ENCODE measurements around the gene CCNA2.

DNA sequence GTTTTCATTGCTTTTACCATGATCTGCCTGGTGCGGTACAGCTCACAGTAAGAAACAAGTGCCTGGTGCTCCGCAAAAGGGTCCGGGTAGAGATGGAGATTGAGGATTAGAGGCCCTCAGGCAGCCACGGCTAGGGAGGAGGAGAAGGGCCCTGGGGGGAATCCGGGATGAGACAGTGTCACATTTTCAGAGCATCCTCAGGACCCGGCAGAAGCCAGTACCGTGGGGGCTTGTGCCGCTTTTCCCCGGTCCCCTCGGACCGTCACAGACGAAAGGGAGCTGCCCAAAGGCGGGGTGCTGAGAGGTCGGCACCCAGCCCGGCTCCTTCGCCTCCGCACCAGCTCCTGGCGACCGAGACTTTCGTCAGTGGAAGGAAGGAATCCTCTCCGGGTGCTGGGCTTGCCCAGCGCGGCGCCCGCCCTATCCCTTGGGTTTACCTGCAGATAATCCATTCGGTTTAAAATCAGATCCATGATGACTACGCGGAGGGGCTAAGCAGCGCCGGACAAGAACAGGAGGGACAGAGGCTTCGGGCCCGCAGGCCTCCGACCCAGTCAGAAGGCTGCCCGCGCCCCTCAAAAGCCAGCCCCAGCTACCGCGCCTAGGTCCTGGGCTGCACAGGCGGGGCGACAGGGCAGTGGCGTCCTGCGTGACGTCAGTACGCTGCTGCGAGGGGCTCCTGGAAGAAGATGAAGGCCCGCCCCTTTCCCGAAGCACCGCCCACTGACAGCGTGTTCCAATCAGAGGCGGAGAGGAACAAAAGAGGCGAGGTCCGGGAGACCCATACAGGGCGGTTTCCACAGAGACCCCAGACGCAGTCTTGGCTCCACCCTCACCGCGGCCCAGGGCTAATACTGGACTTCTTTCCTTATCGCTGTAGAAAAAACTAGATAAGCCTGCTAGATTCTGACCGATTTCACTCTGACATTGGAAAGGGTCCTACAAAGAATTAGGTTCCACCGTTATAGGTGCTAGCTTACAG, 46.4 kb upstream of the CCNA2 start, which contains the start of gene BBS7:
- peak in 2 of 3 donors; percentile 62 to 63 for TF ChIP-seq POLR2A (IDR thresholded peaks at IDR 0.05)
- TF ChIP-seq, protein P1, sequence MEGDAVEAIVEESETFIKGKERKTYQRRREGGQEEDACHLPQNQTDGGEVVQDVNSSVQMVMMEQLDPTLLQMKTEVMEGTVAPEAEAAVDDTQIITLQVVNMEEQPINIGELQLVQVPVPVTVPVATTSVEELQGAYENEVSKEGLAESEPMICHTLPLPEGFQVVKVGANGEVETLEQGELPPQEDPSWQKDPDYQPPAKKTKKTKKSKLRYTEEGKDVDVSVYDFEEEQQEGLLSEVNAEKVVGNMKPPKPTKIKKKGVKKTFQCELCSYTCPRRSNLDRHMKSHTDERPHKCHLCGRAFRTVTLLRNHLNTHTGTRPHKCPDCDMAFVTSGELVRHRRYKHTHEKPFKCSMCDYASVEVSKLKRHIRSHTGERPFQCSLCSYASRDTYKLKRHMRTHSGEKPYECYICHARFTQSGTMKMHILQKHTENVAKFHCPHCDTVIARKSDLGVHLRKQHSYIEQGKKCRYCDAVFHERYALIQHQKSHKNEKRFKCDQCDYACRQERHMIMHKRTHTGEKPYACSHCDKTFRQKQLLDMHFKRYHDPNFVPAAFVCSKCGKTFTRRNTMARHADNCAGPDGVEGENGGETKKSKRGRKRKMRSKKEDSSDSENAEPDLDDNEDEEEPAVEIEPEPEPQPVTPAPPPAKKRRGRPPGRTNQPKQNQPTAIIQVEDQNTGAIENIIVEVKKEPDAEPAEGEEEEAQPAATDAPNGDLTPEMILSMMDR (IDR thresholded peaks at IDR 0.05) = no peak

Data from body of pancreas (tissue), 4 donors.